ENCODE measurements around the gene NDUFS6.

The NDUFS6 gene

GRCh38 chr5:1814183-1815020, 13.2 kb downstream of the NDUFS6 start:
- TF ChIP-seq KLF10 (tag by site-specific recombination; IDR thresholded peaks at IDR 0.05) (no peak), GLI4 (tag by site-specific recombination; IDR thresholded peaks at IDR 0.05) (no peak), ZNF548 (tag by site-specific recombination; IDR thresholded peaks at IDR 0.05) (no peak), ZNF707 (tag by site-specific recombination; IDR thresholded peaks at IDR 0.05) (no peak), ZNF596 (tag by site-specific recombination; IDR thresholded peaks at IDR 0.05) (no peak), ZNF26 (tag by site-specific recombination; IDR thresholded peaks at IDR 0.05) (no peak), ZNF76 (tag by site-specific recombination; IDR thresholded peaks at IDR 0.05; ENCODE audit: borderline replicate concordance, low read depth) (no peak), ZNF626 (tag by site-specific recombination; IDR thresholded peaks at IDR 0.05) (no peak), ZXDB (tag by site-specific recombination; IDR thresholded peaks at IDR 0.05) (no peak)
- Histone ChIP-seq H3K36me3 (ENCODE audit: control insufficient read depth in 2 of 2, insufficient read depth in 1 of 2, low read length in 2 of 2) (peaks cover 45 to 98% of the 10 kb centered on the region in 2 experiments), H3K27ac (ENCODE audit: extremely low read depth, low read depth, low read length) (no peak overlapping the region), H3K9me3 (ENCODE audit: control insufficient read depth, insufficient read depth, low read depth, low read length) (no peaks in the 10 kb centered on the region), H3K4me1 (ENCODE audit: control insufficient read depth, insufficient read depth, low read length) (no peaks in the 10 kb centered on the region), H3K4me3 (ENCODE audit: low read depth, low read length) (no peak overlapping the region)
- ChIA-PET CTCF (interaction anchor here (0.7 kb wide), 1 partner anchor 355 kb away, joined by 3 read pairs; no protein-coding TSS in a partner anchor), POLR2A (no interaction called here)

GRCh38 chr5:1815071-1815786, 14.0 kb downstream of the NDUFS6 start:
- ChIA-PET CTCF (interaction anchor here (0.7 kb wide), 1 partner anchor 354 kb away, joined by 3 read pairs; no protein-coding TSS in a partner anchor), POLR2A (no interaction called here)
- Histone ChIP-seq H3K4me3 (ENCODE audit: low read depth, low read length) (no peak overlapping the region), H3K27ac (ENCODE audit: extremely low read depth, low read depth, low read length) (no peak overlapping the region), H3K36me3 (ENCODE audit: control insufficient read depth in 2 of 2, insufficient read depth in 1 of 2, low read length in 2 of 2) (peaks cover 51 to 98% of the 10 kb centered on the region in 2 experiments), H3K9me3 (ENCODE audit: control insufficient read depth, insufficient read depth, low read depth, low read length) (no peaks in the 10 kb centered on the region), H3K4me1 (ENCODE audit: control insufficient read depth, insufficient read depth, low read length) (no peaks in the 10 kb centered on the region)
- TF ChIP-seq ZNF426 (tag by site-specific recombination; IDR thresholded peaks at IDR 0.05) (no peak), ZNF341 (tag by site-specific recombination; IDR thresholded peaks at IDR 0.05; ENCODE audit: low read depth) (no peak), WT1 (tag by site-specific recombination; IDR thresholded peaks at IDR 0.05) (no peak), ZNF239 (tag by site-specific recombination; IDR thresholded peaks at IDR 0.05) (no peak), OSR2 (tag by site-specific recombination; IDR thresholded peaks at IDR 0.05) (no peak), ZNF221 (tag by site-specific recombination; IDR thresholded peaks at IDR 0.05; ENCODE audit: borderline replicate concordance) (no peak), ZBTB1 (tag by site-specific recombination; IDR thresholded peaks at IDR 0.05) (no peak), GFI1B (tag by site-specific recombination; IDR thresholded peaks at IDR 0.05) (no peak), ZNF2 (tag by site-specific recombination; IDR thresholded peaks at IDR 0.05) (no peak), ZNF548 (tag by site-specific recombination; IDR thresholded peaks at IDR 0.05) (no peak), OVOL3 (tag by site-specific recombination; IDR thresholded peaks at IDR 0.05) (no peak), ZNF621 (tag by site-specific recombination; IDR thresholded peaks at IDR 0.05) (no peak), YY1 (tag by site-specific recombination; IDR thresholded peaks at IDR 0.05) (no peak), ZNF214 (tag by site-specific recombination; IDR thresholded peaks at IDR 0.05; ENCODE audit: borderline replicate concordance) (no peak), ZBTB17 (tag by site-specific recombination; IDR thresholded peaks at IDR 0.05) (no peak), ZBTB44 (tag by site-specific recombination; IDR thresholded peaks at IDR 0.05) (no peak), ZNF558 (tag by site-specific recombination; IDR thresholded peaks at IDR 0.05) (no peak), ZBTB7A (tag by site-specific recombination; IDR thresholded peaks at IDR 0.05; ENCODE audit: low read depth) (no peak)
